Keratinocyte (primary cell): ENCODE data around the gene PRR36. TPM values are rescaled to one million over a fixed set of nuclear protein-coding genes. Genes with fewer than 3 reads are reported as not detected.

Experiments
- DNase-seq: peaks from one replicate; pipeline ENCODE4 v3.0.0-alpha.2; 2011; ENCODE audit warnings: low read depth, missing footprints, low spot score
- FAIRE-seq: peaks from 2 replicates; lab custom pipeline; 2011; peaks lifted over from hg19 to GRCh38; lab: Jason Lieb, UNC
- H2AFZ ChIP-seq: 2 replicates; pipeline ENCODE4 v1.6.0; 2012; ENCODE audit warnings: low read length, control low read depth, inconsistent platforms; ENCODE audit not compliant: control insufficient read depth
- H3K27ac ChIP-seq: 2 replicates; pipeline ENCODE4 v1.5.1; 2011; ENCODE audit warnings: low read length; ENCODE audit not compliant: control insufficient read depth, insufficient read depth
- H3K27me3 ChIP-seq: 3 replicates; pipeline ENCODE4 v1.6.0; 2011; ENCODE audit warnings: low read length; ENCODE audit not compliant: control insufficient read depth, insufficient read depth; ENCODE audit errors: extremely low read depth
- H3K36me3 ChIP-seq, 2 experiments: 2 replicates in 1 of 2; 3 replicates in 1 of 2; pipeline ENCODE4 v1.5.1; 2011; ENCODE audit warnings: low read length in 2 of 2, mild to moderate bottlenecking in 1 of 2; ENCODE audit not compliant: control insufficient read depth in 2 of 2, insufficient read depth in 2 of 2; ENCODE audit errors: extremely low read depth in 1 of 2
- H3K4me1 ChIP-seq: 3 replicates; pipeline ENCODE4 v1.5.1; 2011; ENCODE audit warnings: low read length; ENCODE audit not compliant: control insufficient read depth, insufficient read depth; ENCODE audit errors: extremely low read depth
- H3K4me2 ChIP-seq: 3 replicates; pipeline ENCODE4 v1.6.0; 2011; ENCODE audit warnings: low read depth, low read length; ENCODE audit not compliant: control insufficient read depth, insufficient read depth; ENCODE audit errors: extremely low read depth
- H3K4me3 ChIP-seq, 3 experiments: fragments of 200-600 bp in 1 of 3; sonication (generic) in 1 of 3; 2 replicates in 2 of 3; 3 replicates in 1 of 3; pipeline ENCODE4 v1.5.1; 2011 to 2016; ENCODE audit warnings: low read length in 3 of 3, mild to moderate bottlenecking in 3 of 3, control low read depth in 2 of 3, inconsistent platforms in 1 of 3, low read depth in 1 of 3, mixed read lengths in 1 of 3, mixed run types in 1 of 3, moderate library complexity in 1 of 3; ENCODE audit not compliant: control insufficient read depth in 2 of 3, insufficient read depth in 2 of 3; ENCODE audit errors: extremely low read depth in 1 of 3
- H3K79me2 ChIP-seq: 2 replicates; pipeline ENCODE4 v1.6.0; 2012; ENCODE audit warnings: low read length; ENCODE audit not compliant: control insufficient read depth, insufficient read depth
- H3K9ac ChIP-seq: 3 replicates; pipeline ENCODE4 v1.6.0; 2011; ENCODE audit warnings: low read length; ENCODE audit not compliant: control insufficient read depth, insufficient read depth; ENCODE audit errors: extremely low read depth
- H3K9me1 ChIP-seq: 3 replicates; pipeline ENCODE4 v1.6.0; 2011; ENCODE audit warnings: low read length; ENCODE audit not compliant: control insufficient read depth, insufficient read depth; ENCODE audit errors: extremely low read depth
- H3K9me3 ChIP-seq: 2 replicates; pipeline ENCODE4 v1.5.1; 2012; ENCODE audit warnings: low read depth, low read length; ENCODE audit not compliant: control insufficient read depth
- H4K20me1 ChIP-seq: 3 replicates; pipeline ENCODE4 v1.6.0; 2011; ENCODE audit warnings: low read length; ENCODE audit not compliant: control insufficient read depth, insufficient read depth; ENCODE audit errors: extremely low read depth
- EZH2 ChIP-seq: IDR thresholded peaks from one replicate; pipeline ENCODE4 v1.6.1; 2012; ENCODE audit warnings: inconsistent platforms, mild to moderate bottlenecking, low read length, moderate library complexity
- dilution Hi-C: fragments of 300-500 bp; cut with MboI; formaldehyde crosslinking; loops from one replicate; pipeline ENCODE4 v1.7.0; 2020; ENCODE audit warnings: low sequenced_read_pairs; ENCODE audit not compliant: extremely low pct_ligation_motif_present
- polyA plus RNA-seq, 5 experiments: library from polyadenylated mRNA; depleted of rRNA in 3 of 5; stranded (reverse) in 3 of 5; stranded (forward) in 1 of 5; unstranded in 1 of 5; fragments of >200 nt; gene quantifications; 1 replicate in 1 of 5; 2 replicates in 3 of 5; 3 replicates in 1 of 5; pipeline versions ENCODE4 v1.2.1 to v1.2.3, GENCODE V29; 2011 to 2012; ENCODE audit warnings: missing spikeins in 2 of 5, low read depth in 1 of 5, low replicate concordance in 1 of 5
- TF ChIP-seq, protein P1 (sequence below), 3 experiments: IDR thresholded peaks in 1 of 3; conservative IDR thresholded peaks in 1 of 3; optimal IDR thresholded peaks in 1 of 3; 2 replicates in 2 of 3; 3 replicates in 1 of 3; pipeline versions ENCODE3 to v1.5.1; 2011; ENCODE audit warnings: low read length in 3 of 3, mild to moderate bottlenecking in 3 of 3, moderate library complexity in 2 of 3, control low read depth in 1 of 3, inconsistent platforms in 1 of 3; ENCODE audit not compliant: insufficient read depth in 2 of 3; ENCODE audit errors: extremely low read depth in 1 of 3

PRR36 gene
- polyA plus RNA-seq, 1 donor (not counting 4 experiments of a cell fraction or from before 2014, with no cell fraction given) = not detected

DNA sequence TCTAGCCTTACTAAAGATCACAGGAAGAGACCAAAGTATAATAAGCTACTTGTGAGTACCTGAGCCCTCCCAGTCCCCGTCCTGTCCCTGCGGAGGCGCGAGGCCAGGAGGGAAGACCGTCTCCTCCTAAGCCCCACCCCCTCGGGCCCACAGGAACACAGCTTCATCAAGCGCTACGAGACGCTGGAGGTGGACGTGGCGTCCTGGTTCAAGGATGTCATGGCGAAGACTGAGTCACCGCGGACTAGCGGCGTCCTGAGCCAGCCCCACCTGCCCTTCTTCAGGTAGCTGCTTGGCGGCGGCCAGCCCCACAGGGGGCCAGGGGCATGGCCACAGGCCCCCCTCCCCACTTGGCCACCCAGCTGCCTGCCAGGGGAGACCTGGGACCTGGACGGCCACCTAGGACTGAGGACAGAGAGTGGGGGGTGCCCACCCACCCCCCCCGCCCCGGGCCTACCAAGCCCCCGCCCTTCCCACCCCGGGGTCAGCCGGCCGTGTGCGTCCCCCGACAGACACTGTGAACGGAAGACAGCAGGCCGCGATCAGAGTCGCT lies 38.0 kb upstream of the PRR36 start:
- Histone ChIP-seq H3K27me3 (peaks cover 15% of the 10 kb centered on the region), H3K36me3 (peaks cover 7 to 11% of the 10 kb centered on the region in 2 experiments), H2AFZ (no peak overlapping the region), H3K27ac (no peak overlapping the region), H3K9me1 (no peaks in the 10 kb centered on the region), H3K4me2 (no peak overlapping the region), H4K20me1 (peaks cover 4% of the 10 kb centered on the region), H3K4me3 (no peak overlapping the region), H3K9me3 (no peaks in the 10 kb centered on the region), H3K79me2 (peaks cover 11% of the 10 kb centered on the region), H3K4me1 (peaks cover 9% of the 10 kb centered on the region), H3K9ac (no peak overlapping the region)
- no peak for DNase-seq
- FAIRE-seq = no peak
- no peak for TF ChIP-seq EZH2
- TF ChIP-seq, protein P1, sequence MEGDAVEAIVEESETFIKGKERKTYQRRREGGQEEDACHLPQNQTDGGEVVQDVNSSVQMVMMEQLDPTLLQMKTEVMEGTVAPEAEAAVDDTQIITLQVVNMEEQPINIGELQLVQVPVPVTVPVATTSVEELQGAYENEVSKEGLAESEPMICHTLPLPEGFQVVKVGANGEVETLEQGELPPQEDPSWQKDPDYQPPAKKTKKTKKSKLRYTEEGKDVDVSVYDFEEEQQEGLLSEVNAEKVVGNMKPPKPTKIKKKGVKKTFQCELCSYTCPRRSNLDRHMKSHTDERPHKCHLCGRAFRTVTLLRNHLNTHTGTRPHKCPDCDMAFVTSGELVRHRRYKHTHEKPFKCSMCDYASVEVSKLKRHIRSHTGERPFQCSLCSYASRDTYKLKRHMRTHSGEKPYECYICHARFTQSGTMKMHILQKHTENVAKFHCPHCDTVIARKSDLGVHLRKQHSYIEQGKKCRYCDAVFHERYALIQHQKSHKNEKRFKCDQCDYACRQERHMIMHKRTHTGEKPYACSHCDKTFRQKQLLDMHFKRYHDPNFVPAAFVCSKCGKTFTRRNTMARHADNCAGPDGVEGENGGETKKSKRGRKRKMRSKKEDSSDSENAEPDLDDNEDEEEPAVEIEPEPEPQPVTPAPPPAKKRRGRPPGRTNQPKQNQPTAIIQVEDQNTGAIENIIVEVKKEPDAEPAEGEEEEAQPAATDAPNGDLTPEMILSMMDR (optimal IDR thresholded peaks at IDR 0.05 in 1 of 3, IDR thresholded peaks at IDR 0.05 in 1 of 3, conservative IDR thresholded peaks at IDR 0.05 in 1 of 3; ENCODE audit: extremely low read depth in 1 of 3, insufficient read depth in 2 of 3, low read length in 3 of 3) = no peak
- dilution Hi-C loops = no loop called here

DNA sequence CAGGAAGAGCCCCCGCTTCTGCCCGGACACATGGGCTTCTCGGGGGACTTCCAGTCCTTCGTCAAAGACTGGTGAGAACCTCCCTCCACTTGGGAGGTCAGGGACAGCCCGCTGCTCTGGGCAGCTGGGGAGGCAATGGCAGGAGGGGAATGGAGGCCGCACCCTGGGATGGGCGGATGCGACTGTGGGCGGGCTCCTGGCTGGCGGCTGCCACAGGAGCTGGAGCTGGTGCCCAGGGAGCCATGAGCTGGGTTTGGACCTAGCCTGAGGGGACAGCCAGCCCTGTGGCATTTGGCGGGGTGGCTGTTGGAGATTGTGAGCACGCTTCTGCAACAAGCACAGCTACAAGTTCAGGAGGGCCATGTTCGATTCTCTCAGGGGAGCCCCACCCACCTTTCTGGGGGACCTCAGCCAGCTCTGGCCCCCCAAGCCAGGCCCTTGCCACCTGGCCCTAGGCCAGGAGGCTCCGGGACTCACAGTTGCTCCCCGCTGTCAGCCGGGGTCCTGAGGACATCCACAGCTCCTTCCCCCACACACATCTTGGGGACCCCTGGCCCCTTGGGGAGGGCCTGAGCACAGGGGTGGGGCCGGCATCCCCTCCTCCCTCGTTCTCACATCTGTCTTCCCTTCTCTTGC lies 37.4 kb upstream of the PRR36 start:
- Histone ChIP-seq H3K4me2 (no peak overlapping the region), H3K36me3 (peaks cover 7 to 11% of the 10 kb centered on the region in 2 experiments), H3K9me1 (no peaks in the 10 kb centered on the region), H3K4me3 (no peak overlapping the region), H4K20me1 (peaks cover 5% of the 10 kb centered on the region), H3K79me2 (peaks cover 14% of the 10 kb centered on the region), H3K9ac (no peak overlapping the region), H3K27ac (no peak overlapping the region), H3K9me3 (no peaks in the 10 kb centered on the region), H2AFZ (no peak overlapping the region), H3K27me3 (peaks cover 10% of the 10 kb centered on the region), H3K4me1 (peaks cover 9% of the 10 kb centered on the region)
- dilution Hi-C loops = no loop called here
- DNase-seq (no peak), FAIRE-seq (no peak)
- TF ChIP-seq EZH2 = no peak
- TF ChIP-seq, protein P1 (optimal IDR thresholded peaks at IDR 0.05 in 1 of 3, IDR thresholded peaks at IDR 0.05 in 1 of 3, conservative IDR thresholded peaks at IDR 0.05 in 1 of 3; ENCODE audit: extremely low read depth in 1 of 3, insufficient read depth in 2 of 3, low read length in 3 of 3) = no peak
